GM19395 (cell line): ENCODE results near the gene CCR2.
"Not testable (repeated sequence)": the region's sequence is repeated elsewhere in the genome, so short reads cannot be mapped to it uniquely, and the experiment has no call there.

ENCODE experiments used
- ATAC-seq: cut with Tn5 transposase; IDR thresholded peaks from one replicate; pipeline ENCODE4 v1.9.1; 2021; ENCODE audit warnings: mild to moderate bottlenecking, moderate library complexity; ENCODE audit not compliant: unreplicated experiment

CCR2 gene

GRCh38 chr3:46400846-46401245, 46.9 kb downstream of the CCR2 start:
- no peak for ATAC-seq

- ATAC-seq: no peak
Observed at GRCh38 chr3:46401579-46401978, 47.7 kb downstream of the CCR2 start.

- not testable (repeated sequence) for ATAC-seq
Observed at GRCh38 chr3:46402902-46403301, 49.0 kb downstream of the CCR2 start.

GRCh38 chr3:46405301-46406019, 51.5 kb downstream of the CCR2 start:
- no peak for ATAC-seq

- no peak for ATAC-seq
Observed at GRCh38 chr3:46406443-46406787, 52.5 kb downstream of the CCR2 start.

GRCh38 chr3:46406788-46407611, 53.1 kb downstream of the CCR2 start, which contains the start of the genes CCR5AS and CCRL2:
Gene CCR5AS (minus strand): TSS chr3:46407066.
Gene CCRL2 (plus strand): TSS chr3:46407259. CDS start chr3:46408080, 821 bp downstream.
- peak; percentile 60 for ATAC-seq

- ATAC-seq: no peak
Observed at GRCh38 chr3:46407970-46408369, 54.1 kb downstream of the CCR2 start.

GRCh38 chr3:46408853-46409252, 54.9 kb downstream of the CCR2 start:
- no peak for ATAC-seq

- ATAC-seq: no peak
Observed at GRCh38 chr3:46409739-46410489, 56.0 kb downstream of the CCR2 start.
